COLO829 (cell line): ENCODE results near the gene CMTM3.
"Not testable (repeated sequence)": the region's sequence is repeated elsewhere in the genome, so short reads cannot be mapped to it uniquely, and the experiment has no call there.

Experiments used
- DNase-seq: peaks from one replicate; pipeline ENCODE4 v3.0.0; 2012; ENCODE audit warnings: low spot score

Gene CMTM3

GRCh38 chr16:66604376-66605176, at the start of gene CMTM3:
CMTM3 (plus strand) TSS chr16:66604704; CDS start chr16:66604806, 102 bp downstream.
- peak; percentile 18 for DNase-seq

- no peak for DNase-seq
These were observed 44.4 kb upstream of the CMTM3 start for GRCh38 chr16:66560107-66560506.

- no peak for DNase-seq
These were observed 43.0 kb upstream of the CMTM3 start for GRCh38 chr16:66561381-66562080.

- DNase-seq = no peak
These were observed 42.1 kb upstream of the CMTM3 start for GRCh38 chr16:66562409-66562808.

- no peak for DNase-seq
These were observed 41.5 kb upstream of the CMTM3 start for GRCh38 chr16:66562986-66563385.

- no peak for DNase-seq
These were observed 40.8 kb upstream of the CMTM3 start for GRCh38 chr16:66563574-66564334.

GRCh38 chr16:66566051-66566901, 38.2 kb upstream of the CMTM3 start, which contains the start of gene CMTM1:
CMTM1 (plus strand) TSS chr16:66566439; CDS start chr16:66566514, 75 bp downstream.
- no peak for DNase-seq

- DNase-seq = not testable (repeated sequence)
These were observed 37.2 kb upstream of the CMTM3 start for GRCh38 chr16:66567270-66567669.

GRCh38 chr16:66568355-66568754, 36.1 kb upstream of the CMTM3 start:
- DNase-seq = no peak

- DNase-seq = no peak
These were observed 35.4 kb upstream of the CMTM3 start for GRCh38 chr16:66569131-66569530.

- DNase-seq = no peak
These were observed 34.6 kb upstream of the CMTM3 start for GRCh38 chr16:66569827-66570405.

- DNase-seq = no peak
These were observed 32.1 kb upstream of the CMTM3 start for GRCh38 chr16:66572356-66572755.

- peak; percentile 20 for DNase-seq
These were observed 30.4 kb upstream of the CMTM3 start for GRCh38 chr16:66574081-66574480.

- no peak for DNase-seq
These were observed 30.0 kb upstream of the CMTM3 start for GRCh38 chr16:66574531-66574930.

- no peak for DNase-seq
These were observed 29.4 kb upstream of the CMTM3 start for GRCh38 chr16:66575060-66575459.

GRCh38 chr16:66576296-66576695, 28.2 kb upstream of the CMTM3 start:
- no peak for DNase-seq

GRCh38 chr16:66578651-66579531, 25.6 kb upstream of the CMTM3 start, which contains the start of gene CMTM2:
CMTM2 (plus strand) TSS chr16:66579463; CDS start chr16:66579608, 145 bp downstream.
- no peak for DNase-seq

GRCh38 chr16:66580605-66581209, 23.8 kb upstream of the CMTM3 start:
- DNase-seq = peak; percentile 9

- DNase-seq = peak; percentile 13
These were observed 23.1 kb upstream of the CMTM3 start for GRCh38 chr16:66581246-66581952.
